NCI-H2029 (cell line): ENCODE data around the gene KIAA1755.

Source experiments
- DNase-seq: peaks from one replicate; lab custom pipeline; 2025; lab: John Stamatoyannopoulos, UW

KIAA1755 gene

GRCh38 chr20:38180781-38181180, 79.8 kb downstream of the KIAA1755 start:
- DNase-seq = no peak

GRCh38 chr20:38179846-38180245, 80.7 kb downstream of the KIAA1755 start:
- no peak for DNase-seq

GRCh38 chr20:38178581-38178980, 82.0 kb downstream of the KIAA1755 start:
- DNase-seq = no peak

- no peak for DNase-seq
Observed at GRCh38 chr20:38178065-38178491, 82.5 kb downstream of the KIAA1755 start.

GRCh38 chr20:38177201-38177600, 83.3 kb downstream of the KIAA1755 start:
- no peak for DNase-seq

- no peak for DNase-seq
Observed at GRCh38 chr20:38175304-38176180, 85.0 kb downstream of the KIAA1755 start.

GRCh38 chr20:38173237-38174156, 87.0 kb downstream of the KIAA1755 start:
- no peak for DNase-seq

- no peak for DNase-seq
Observed at GRCh38 chr20:38172408-38172807, 88.1 kb downstream of the KIAA1755 start.

- DNase-seq = no peak
Observed at GRCh38 chr20:38171675-38172043, 88.9 kb downstream of the KIAA1755 start.

- DNase-seq = no peak
Observed at GRCh38 chr20:38170826-38171674, 89.5 kb downstream of the KIAA1755 start.

GRCh38 chr20:38170219-38170825, 90.2 kb downstream of the KIAA1755 start:
- no peak for DNase-seq

GRCh38 chr20:38169636-38170193, 90.8 kb downstream of the KIAA1755 start:
- DNase-seq = no peak

GRCh38 chr20:38168791-38169589, 91.5 kb downstream of the KIAA1755 start:
- no peak for DNase-seq

- DNase-seq = no peak
Observed at GRCh38 chr20:38167851-38168760, 92.4 kb downstream of the KIAA1755 start.

GRCh38 chr20:38167328-38167850, 93.1 kb downstream of the KIAA1755 start:
- DNase-seq = no peak

GRCh38 chr20:38166703-38167233, 93.8 kb downstream of the KIAA1755 start:
- DNase-seq = no peak

GRCh38 chr20:38165966-38166702, 94.4 kb downstream of the KIAA1755 start:
- DNase-seq = no peak
